ENCODE data around the gene C21orf91. TPM values are rescaled to one million over a fixed set of nuclear protein-coding genes. Genes with fewer than 3 reads are reported as not detected.
A peak's percentile ranks its signal among the peaks of the same experiment; 100 is the strongest.

Gene C21orf91
- total RNA-seq, 1 experiment from 2014 or later = 1.7 TPM

GRCh38 chr21:17805966-17806365 lies 13.2 kb downstream of the C21orf91 start:
- H3K27me3 ChIP-seq = no peaks in the 10 kb centered on the region
- H3K36me3 ChIP-seq = peaks cover 38% of the 10 kb centered on the region
- no peak for DNase-seq

GRCh38 chr21:17803536-17803935 lies 15.6 kb downstream of the C21orf91 start:
- Histone ChIP-seq H3K36me3 (peaks cover 14% of the 10 kb centered on the region), H3K4me3 (no peak overlapping the region), H3K9me3 (peaks cover 6% of the 10 kb centered on the region; the same call in 1 of the 2 replicates), H3K27me3 (no peaks in the 10 kb centered on the region)
- no peak for DNase-seq

More at GRCh38 chr21:17805966-17806365, 13.2 kb downstream of the C21orf91 start:
- H3K4me3 ChIP-seq = no peak overlapping the region
- peaks cover 8% of the 10 kb centered on the region; the same call in 1 of the 2 replicates for H3K9me3 ChIP-seq

GRCh38 chr21:17802572-17802971 lies 16.6 kb downstream of the C21orf91 start:
- DNase-seq = no peak
- peaks cover under 1% of the 10 kb centered on the region; the same call in 1 of the 2 replicates for H3K9me3 ChIP-seq
- H3K4me3 ChIP-seq = no peak overlapping the region
- H3K27me3 ChIP-seq = no peaks in the 10 kb centered on the region
- H3K36me3 ChIP-seq = peaks cover 6% of the 10 kb centered on the region; the same call in 1 of the 2 replicates

- no peak overlapping the region for H3K4me3 ChIP-seq
- H3K9me3 ChIP-seq = no peaks in the 10 kb centered on the region
- H3K27me3 ChIP-seq = no peaks in the 10 kb centered on the region
- no peak for DNase-seq
- no peaks in the 10 kb centered on the region; the same call in 1 of the 2 replicates for H3K36me3 ChIP-seq
Measured at GRCh38 chr21:17799414-17800164, 19.6 kb downstream of the C21orf91 start.

GRCh38 chr21:17798796-17799195 lies 20.4 kb downstream of the C21orf91 start:
- DNase-seq = no peak
- H3K4me3 ChIP-seq = no peak overlapping the region
- H3K9me3 ChIP-seq = no peaks in the 10 kb centered on the region
- H3K27me3 ChIP-seq = no peaks in the 10 kb centered on the region
- no peaks in the 10 kb centered on the region for H3K36me3 ChIP-seq

- no peaks in the 10 kb centered on the region; the same call in 1 of the 2 replicates for H3K36me3 ChIP-seq
- H3K9me3 ChIP-seq = no peaks in the 10 kb centered on the region
- H3K4me3 ChIP-seq = no peak overlapping the region
- H3K27me3 ChIP-seq = no peaks in the 10 kb centered on the region
- DNase-seq = no peak
Measured at GRCh38 chr21:17797967-17798366, 21.2 kb downstream of the C21orf91 start.

GRCh38 chr21:17796503-17796902 lies 22.7 kb downstream of the C21orf91 start:
- no peak for DNase-seq
- Histone ChIP-seq H3K4me3 (no peak overlapping the region), H3K27me3 (no peaks in the 10 kb centered on the region), H3K36me3 (no peaks in the 10 kb centered on the region; the same call in 1 of the 2 replicates), H3K9me3 (no peaks in the 10 kb centered on the region)

- Histone ChIP-seq H3K4me3 (no peak overlapping the region), H3K36me3 (no peaks in the 10 kb centered on the region; the same call in 1 of the 2 replicates), H3K27me3 (no peaks in the 10 kb centered on the region), H3K9me3 (no peaks in the 10 kb centered on the region)
- no peak for DNase-seq
Measured at GRCh38 chr21:17796037-17796403, 23.1 kb downstream of the C21orf91 start.

- no peaks in the 10 kb centered on the region for H3K9me3 ChIP-seq
- no peak for DNase-seq
- H3K36me3 ChIP-seq = no peaks in the 10 kb centered on the region; the same call in 1 of the 2 replicates
- no peak overlapping the region for H3K4me3 ChIP-seq
- no peaks in the 10 kb centered on the region for H3K27me3 ChIP-seq
Measured at GRCh38 chr21:17795146-17796036, 23.8 kb downstream of the C21orf91 start.

- Histone ChIP-seq H3K36me3 (no peaks in the 10 kb centered on the region; the same call in 1 of the 2 replicates), H3K4me3 (no peak overlapping the region), H3K27me3 (no peaks in the 10 kb centered on the region), H3K9me3 (no peaks in the 10 kb centered on the region)
- DNase-seq = no peak
Measured at GRCh38 chr21:17794518-17795145, 24.5 kb downstream of the C21orf91 start.

GRCh38 chr21:17793246-17794123 lies 25.7 kb downstream of the C21orf91 start:
- no peaks in the 10 kb centered on the region for H3K9me3 ChIP-seq
- H3K27me3 ChIP-seq = no peaks in the 10 kb centered on the region
- no peaks in the 10 kb centered on the region; the same call in 1 of the 2 replicates for H3K36me3 ChIP-seq
- H3K4me3 ChIP-seq = peak overlapping the region; percentile 18
- no peak for DNase-seq

GRCh38 chr21:17789656-17790055 lies 29.5 kb downstream of the C21orf91 start:
- H3K4me3 ChIP-seq = no peak overlapping the region
- no peaks in the 10 kb centered on the region for H3K9me3 ChIP-seq
- H3K36me3 ChIP-seq = peaks cover 14% of the 10 kb centered on the region

GRCh38 chr21:17789069-17789468 lies 30.1 kb downstream of the C21orf91 start:
- Histone ChIP-seq H3K9me3 (no peaks in the 10 kb centered on the region), H3K4me3 (no peak overlapping the region), H3K27me3 (no peaks in the 10 kb centered on the region), H3K36me3 (peaks cover 14% of the 10 kb centered on the region)
- DNase-seq = no peak

More at GRCh38 chr21:17789656-17790055, 29.5 kb downstream of the C21orf91 start:
- no peak for DNase-seq
- no peaks in the 10 kb centered on the region for H3K27me3 ChIP-seq

GRCh38 chr21:17786851-17787181 lies 32.3 kb downstream of the C21orf91 start:
- peaks cover 14% of the 10 kb centered on the region for H3K36me3 ChIP-seq
- DNase-seq = no peak

GRCh38 chr21:17786071-17786850 lies 32.9 kb downstream of the C21orf91 start:
- Histone ChIP-seq H3K36me3 (peaks cover 14% of the 10 kb centered on the region), H3K27me3 (no peaks in the 10 kb centered on the region), H3K9me3 (no peaks in the 10 kb centered on the region), H3K4me3 (no peak overlapping the region)
- DNase-seq = no peak

More at GRCh38 chr21:17786851-17787181, 32.3 kb downstream of the C21orf91 start:
- no peak overlapping the region for H3K4me3 ChIP-seq
- H3K9me3 ChIP-seq = no peaks in the 10 kb centered on the region
- H3K27me3 ChIP-seq = no peaks in the 10 kb centered on the region

Measured in MG63 (cell line).